ENCODE results near the gene ATXN1.

DNA sequence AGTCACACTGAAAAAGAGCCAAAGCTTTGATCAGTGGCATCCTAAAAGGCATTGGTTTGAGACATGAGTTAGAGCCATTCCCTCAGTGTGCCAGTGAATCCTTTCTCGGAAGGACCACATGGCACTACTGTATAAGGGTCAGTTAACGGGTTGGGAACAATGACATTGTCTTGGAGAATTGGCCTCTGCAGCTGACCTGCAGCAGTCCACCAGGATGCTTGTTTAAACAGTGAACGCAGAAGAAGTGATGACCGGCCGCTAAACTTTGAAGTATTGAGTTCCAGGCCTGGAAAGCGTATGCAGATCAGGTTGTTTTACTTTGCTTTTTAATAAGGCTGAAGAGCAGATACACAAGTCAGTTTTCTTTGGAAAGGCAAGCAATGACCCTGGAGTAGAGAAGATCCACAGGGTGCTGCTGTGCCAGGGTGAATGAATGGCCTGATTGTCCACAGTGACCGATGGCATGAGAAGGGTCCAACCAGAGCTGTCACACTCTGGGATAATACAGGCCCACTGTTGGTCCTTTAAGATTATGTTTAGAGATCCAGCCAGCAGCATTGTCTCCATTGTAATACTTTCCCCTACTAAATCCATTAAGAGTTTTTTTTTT is 465.1 kb downstream of the ATXN1 start:
- TF ChIP-seq CTCF (conservative IDR thresholded peaks at IDR 0.05; ENCODE audit: low read depth in 2 of 2), result no peak
- TF ChIP-seq, protein P1, sequence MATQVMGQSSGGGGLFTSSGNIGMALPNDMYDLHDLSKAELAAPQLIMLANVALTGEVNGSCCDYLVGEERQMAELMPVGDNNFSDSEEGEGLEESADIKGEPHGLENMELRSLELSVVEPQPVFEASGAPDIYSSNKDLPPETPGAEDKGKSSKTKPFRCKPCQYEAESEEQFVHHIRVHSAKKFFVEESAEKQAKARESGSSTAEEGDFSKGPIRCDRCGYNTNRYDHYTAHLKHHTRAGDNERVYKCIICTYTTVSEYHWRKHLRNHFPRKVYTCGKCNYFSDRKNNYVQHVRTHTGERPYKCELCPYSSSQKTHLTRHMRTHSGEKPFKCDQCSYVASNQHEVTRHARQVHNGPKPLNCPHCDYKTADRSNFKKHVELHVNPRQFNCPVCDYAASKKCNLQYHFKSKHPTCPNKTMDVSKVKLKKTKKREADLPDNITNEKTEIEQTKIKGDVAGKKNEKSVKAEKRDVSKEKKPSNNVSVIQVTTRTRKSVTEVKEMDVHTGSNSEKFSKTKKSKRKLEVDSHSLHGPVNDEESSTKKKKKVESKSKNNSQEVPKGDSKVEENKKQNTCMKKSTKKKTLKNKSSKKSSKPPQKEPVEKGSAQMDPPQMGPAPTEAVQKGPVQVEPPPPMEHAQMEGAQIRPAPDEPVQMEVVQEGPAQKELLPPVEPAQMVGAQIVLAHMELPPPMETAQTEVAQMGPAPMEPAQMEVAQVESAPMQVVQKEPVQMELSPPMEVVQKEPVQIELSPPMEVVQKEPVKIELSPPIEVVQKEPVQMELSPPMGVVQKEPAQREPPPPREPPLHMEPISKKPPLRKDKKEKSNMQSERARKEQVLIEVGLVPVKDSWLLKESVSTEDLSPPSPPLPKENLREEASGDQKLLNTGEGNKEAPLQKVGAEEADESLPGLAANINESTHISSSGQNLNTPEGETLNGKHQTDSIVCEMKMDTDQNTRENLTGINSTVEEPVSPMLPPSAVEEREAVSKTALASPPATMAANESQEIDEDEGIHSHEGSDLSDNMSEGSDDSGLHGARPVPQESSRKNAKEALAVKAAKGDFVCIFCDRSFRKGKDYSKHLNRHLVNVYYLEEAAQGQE (IDR thresholded peaks at IDR 0.05; ENCODE audit: unreplicated experiment), result no peak
- no peak for TF ChIP-seq ZNF331 (CRISPR knock-in tag; IDR thresholded peaks at IDR 0.05; ENCODE audit: low read depth)
- no peak for TF ChIP-seq EZH2 (IDR thresholded peaks at IDR 0.05; ENCODE audit: low read depth, unreplicated experiment)

All from GM23338 (cell line).